Prostate gland (tissue), 2 donors: ENCODE measurements around the gene POU6F2. TPM values are rescaled to one million over a fixed set of nuclear protein-coding genes. Genes with fewer than 3 reads are reported as not detected.

Experiments used
- DNase-seq: peaks from one replicate; pipeline ENCODE4 v3.0.0-alpha.2; 2019; ENCODE audit warnings: low spot score
- H3K27ac ChIP-seq, 2 donors: fragments of 200-600 bp; sonication (generic); 2 replicates each; pipeline ENCODE4 v1.5.1; 2017 to 2019
- H3K27me3 ChIP-seq: fragments of 200-600 bp; sonication (generic); replicated peaks from 2 replicates; pipeline ENCODE4 v1.5.1; 2019; ENCODE audit not compliant: insufficient read depth
- H3K36me3 ChIP-seq, 2 donors: fragments of 200-600 bp; sonication (generic); 1 replicate in 1 of 2; 2 replicates in 1 of 2; pipeline versions ENCODE4 v1.5.1 to v1.8.1; 2017 to 2019
- H3K4me1 ChIP-seq: fragments of 200-600 bp; sonication (generic); replicated peaks from 2 replicates; pipeline ENCODE4 v1.5.1; 2019
- H3K4me3 ChIP-seq, 2 donors: fragments of 200-600 bp; sonication (generic); 2 replicates each; pipeline ENCODE4 v1.5.1; 2017 to 2019
- H3K9me3 ChIP-seq: fragments of 200-600 bp; sonication (generic); 2 replicates; pipeline ENCODE4 v1.5.1; 2017
- CTCF ChIP-seq, 4 experiments: fragments of 200-600 bp in 2 of 4; fragments of 450-650 bp in 2 of 4; sonication (generic) in 2 of 4; IDR thresholded peaks; 1 replicate in 3 of 4; 2 replicates in 1 of 4; pipeline ENCODE4 v1.5.1; 2016 to 2019; ENCODE audit warnings: antibody characterized with exemption in 4 of 4, mild to moderate bottlenecking in 2 of 4, moderate library complexity in 2 of 4
- POLR2A ChIP-seq: fragments of 450-650 bp; IDR thresholded peaks from one replicate; pipeline ENCODE4 v1.6.1; 2016; ENCODE audit warnings: antibody characterized with exemption, mild to moderate bottlenecking
- POLR2AphosphoS5 ChIP-seq: sonication (generic); formaldehyde crosslinking; IDR thresholded peaks from one replicate; pipeline ENCODE4 v1.6.1; 2017; ENCODE audit warnings: antibody characterized with exemption
- WGBS: methylation state at CpG from one replicate; pipeline ENCODE4 v1.1.5; 2018; 5-methylcytosine and 5-hydroxymethylcytosine counted together
- intact Hi-C: fragments of 100-400 bp; cut with DNase I; formaldehyde crosslinking; loops from one replicate; pipeline ENCODE4 v1.14.2; 2022
- total RNA-seq, 2 donors: library from RNA; depleted of rRNA; stranded (reverse); fragments of >200 nt; gene quantifications; one replicate each; pipeline ENCODE4 v1.1.0, GENCODE V29; 2016

Gene POU6F2
- total RNA-seq, 2 donors from 2014 or later, result 2.4 TPM; not detected in 1

GRCh38 chr7:39035903-39036302 lies 58.2 kb downstream of the POU6F2 start:
- no peak for DNase-seq
- intact Hi-C loops, result no loop called here

GRCh38 chr7:39042670-39043069 lies 65.0 kb downstream of the POU6F2 start:
- Histone ChIP-seq H3K27ac (no peak overlapping the region), H3K4me1 (no peaks in the 10 kb centered on the region), H3K27me3 (no peaks in the 10 kb centered on the region), H3K4me3 (no peak overlapping the region), H3K36me3 (no peaks in the 10 kb centered on the region), H3K9me3 (no peaks in the 10 kb centered on the region)
- intact Hi-C loops, result no loop called here
- WGBS, result 55% methylated on average over 1 of the region's 1 CpG
- no peak for DNase-seq
- TF ChIP-seq CTCF (IDR thresholded peaks at IDR 0.05) (no peak), POLR2AphosphoS5 (no peak), POLR2A (no peak)

More at GRCh38 chr7:39035903-39036302, 58.2 kb downstream of the POU6F2 start:
- Histone ChIP-seq H3K27me3 (no peaks in the 10 kb centered on the region), H3K4me3 (no peak overlapping the region), H3K36me3 (no peaks in the 10 kb centered on the region), H3K27ac (no peak overlapping the region), H3K4me1 (no peaks in the 10 kb centered on the region), H3K9me3 (no peaks in the 10 kb centered on the region)
- no peak for TF ChIP-seq POLR2A
- no peak for TF ChIP-seq POLR2AphosphoS5
- no peak for TF ChIP-seq CTCF (IDR thresholded peaks at IDR 0.05)
- WGBS, result 53% methylated on average over 4 of the region's 4 CpGs

- no peak for DNase-seq
- TF ChIP-seq POLR2A (no peak), POLR2AphosphoS5 (no peak), CTCF (IDR thresholded peaks at IDR 0.05) (no peak)
- Histone ChIP-seq H3K4me3 (no peak overlapping the region), H3K27me3 (no peaks in the 10 kb centered on the region), H3K27ac (no peak overlapping the region), H3K36me3 (no peaks in the 10 kb centered on the region), H3K9me3 (no peaks in the 10 kb centered on the region), H3K4me1 (no peaks in the 10 kb centered on the region)
- WGBS, result 63% methylated on average over 2 of the region's 2 CpGs
- intact Hi-C loops, result no loop called here
These were observed 65.8 kb downstream of the POU6F2 start for GRCh38 chr7:39043531-39043930.

GRCh38 chr7:39044489-39044888 lies 66.8 kb downstream of the POU6F2 start:
- H3K27me3 ChIP-seq, result no peaks in the 10 kb centered on the region
- H3K36me3 ChIP-seq, result no peaks in the 10 kb centered on the region
- 80% methylated on average over 4 of the region's 4 CpGs for WGBS
- H3K4me1 ChIP-seq, result no peaks in the 10 kb centered on the region
- no peaks in the 10 kb centered on the region for H3K9me3 ChIP-seq
- no peak overlapping the region for H3K4me3 ChIP-seq
- TF ChIP-seq CTCF (IDR thresholded peaks at IDR 0.05), result no peak
- no peak for TF ChIP-seq POLR2A
- TF ChIP-seq POLR2AphosphoS5, result no peak
- intact Hi-C loops, result no loop called here
- no peak for DNase-seq
- H3K27ac ChIP-seq, result no peak overlapping the region

GRCh38 chr7:39045231-39045630 lies 67.5 kb downstream of the POU6F2 start:
- Histone ChIP-seq H3K36me3 (no peaks in the 10 kb centered on the region), H3K27me3 (no peaks in the 10 kb centered on the region), H3K4me1 (no peaks in the 10 kb centered on the region), H3K4me3 (no peak overlapping the region), H3K27ac (no peak overlapping the region), H3K9me3 (no peaks in the 10 kb centered on the region)
- WGBS, result 12% methylated on average over 1 of the region's 1 CpG
- intact Hi-C loops, result no loop called here
- TF ChIP-seq POLR2A, result no peak
- no peak for TF ChIP-seq CTCF (IDR thresholded peaks at IDR 0.05)
- no peak for TF ChIP-seq POLR2AphosphoS5
- no peak for DNase-seq
